IPS-18a (cell line): ENCODE data around the gene MEGF10.

Experiments
- H3K27ac ChIP-seq: one replicate; pipeline ENCODE4 v1.5.1; 2013; ENCODE audit warnings: low read length
- H3K27me3 ChIP-seq: one replicate; pipeline ENCODE4 v1.6.1; 2013; ENCODE audit warnings: mild to moderate bottlenecking, low read length; ENCODE audit not compliant: control insufficient read depth, insufficient read depth
- H3K36me3 ChIP-seq: one replicate; pipeline ENCODE4 v1.6.1; 2013; ENCODE audit warnings: low read depth, low read length; ENCODE audit not compliant: control insufficient read depth
- H3K4me1 ChIP-seq: one replicate; pipeline ENCODE4 v1.6.1; 2013; ENCODE audit warnings: low read depth, low read length; ENCODE audit not compliant: control insufficient read depth
- H3K4me3 ChIP-seq: one replicate; pipeline ENCODE4 v1.5.1; 2013; ENCODE audit warnings: low read length
- H3K9ac ChIP-seq: one replicate; pipeline ENCODE4 v1.6.1; 2013; ENCODE audit warnings: mild to moderate bottlenecking, low read length, moderate library complexity
- H3K9me3 ChIP-seq: one replicate; pipeline ENCODE4 v1.6.1; 2013; ENCODE audit warnings: low read depth, low read length; ENCODE audit not compliant: control insufficient read depth

The MEGF10 gene

DNA sequence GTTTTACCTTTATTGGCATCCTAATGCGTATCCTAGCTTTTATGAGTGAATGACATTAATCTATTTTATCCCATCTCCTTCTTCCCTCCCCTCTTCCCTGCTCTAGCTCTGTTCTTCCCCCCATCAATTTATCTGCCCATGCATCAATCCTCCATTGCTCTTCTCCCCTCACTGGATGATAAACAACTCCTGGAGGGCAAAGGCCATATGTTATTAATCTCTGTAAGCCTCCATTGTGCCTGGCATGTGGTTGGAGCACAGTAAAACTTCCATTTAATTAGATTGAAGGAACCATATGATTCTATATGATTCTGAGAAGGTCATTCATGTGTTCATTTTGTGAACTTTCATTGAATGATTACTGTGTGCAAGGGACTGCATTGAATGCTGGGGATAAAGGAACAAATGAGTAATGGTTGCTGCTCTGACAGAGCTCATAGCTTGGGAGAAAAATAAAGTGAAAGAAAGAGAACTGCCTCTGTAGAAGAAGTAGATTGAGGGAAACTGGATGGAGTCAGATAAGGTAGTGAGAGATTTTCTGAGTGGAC lies 85.0 kb downstream of the MEGF10 start:
- Histone ChIP-seq H3K4me1 (no peaks in the 10 kb centered on the region), H3K27ac (no peak overlapping the region), H3K9me3 (no peaks in the 10 kb centered on the region), H3K9ac (no peak overlapping the region), H3K4me3 (no peak overlapping the region), H3K36me3 (no peaks in the 10 kb centered on the region), H3K27me3 (no peaks in the 10 kb centered on the region)

DNA sequence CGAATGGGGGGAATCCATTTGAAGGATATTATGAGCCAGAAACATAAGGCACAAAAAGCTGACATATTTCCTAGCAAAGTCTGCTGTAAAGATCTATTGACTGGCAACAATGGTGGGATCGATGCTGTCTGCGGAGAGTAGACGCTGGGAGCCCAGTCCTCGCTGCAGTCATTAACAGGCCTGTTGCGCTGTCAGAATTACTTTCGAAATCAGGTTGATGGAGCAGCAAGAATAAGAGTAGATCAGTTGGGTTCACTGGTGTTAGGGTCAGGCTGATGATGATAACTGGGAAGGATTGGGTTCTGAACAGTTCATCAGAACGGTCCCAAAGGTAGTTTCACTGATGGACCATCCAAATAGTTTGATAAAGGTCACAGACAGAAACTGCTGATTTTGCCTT lies 87.1 kb downstream of the MEGF10 start:
- H3K4me1 ChIP-seq: no peaks in the 10 kb centered on the region
- H3K9ac ChIP-seq: no peak overlapping the region
- no peaks in the 10 kb centered on the region for H3K27me3 ChIP-seq
- H3K36me3 ChIP-seq: no peaks in the 10 kb centered on the region
- H3K4me3 ChIP-seq: no peak overlapping the region
- no peak overlapping the region for H3K27ac ChIP-seq
- no peaks in the 10 kb centered on the region for H3K9me3 ChIP-seq

DNA sequence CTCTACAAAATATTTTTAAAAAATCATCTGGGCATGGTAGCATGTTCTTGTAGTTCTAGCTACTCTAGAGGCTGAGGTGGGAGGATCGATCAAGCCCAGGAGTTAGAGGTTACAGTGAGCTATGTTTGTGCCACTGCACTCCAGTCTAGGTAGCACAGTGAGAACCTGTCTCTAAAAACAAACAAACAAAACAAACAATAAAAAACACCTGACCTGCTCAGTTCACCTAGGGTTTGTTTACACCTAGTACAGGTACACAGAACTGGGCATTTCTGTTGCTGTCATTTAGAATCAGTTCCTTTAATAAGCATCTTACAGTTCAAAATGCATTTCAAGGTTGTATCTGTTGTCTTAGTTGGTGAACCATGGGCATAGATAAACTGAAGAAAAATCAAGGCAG lies 95.3 kb downstream of the MEGF10 start:
- Histone ChIP-seq H3K27ac (no peak overlapping the region), H3K36me3 (no peaks in the 10 kb centered on the region), H3K4me1 (no peaks in the 10 kb centered on the region), H3K27me3 (no peaks in the 10 kb centered on the region), H3K9me3 (no peaks in the 10 kb centered on the region), H3K9ac (no peak overlapping the region), H3K4me3 (no peak overlapping the region)

DNA sequence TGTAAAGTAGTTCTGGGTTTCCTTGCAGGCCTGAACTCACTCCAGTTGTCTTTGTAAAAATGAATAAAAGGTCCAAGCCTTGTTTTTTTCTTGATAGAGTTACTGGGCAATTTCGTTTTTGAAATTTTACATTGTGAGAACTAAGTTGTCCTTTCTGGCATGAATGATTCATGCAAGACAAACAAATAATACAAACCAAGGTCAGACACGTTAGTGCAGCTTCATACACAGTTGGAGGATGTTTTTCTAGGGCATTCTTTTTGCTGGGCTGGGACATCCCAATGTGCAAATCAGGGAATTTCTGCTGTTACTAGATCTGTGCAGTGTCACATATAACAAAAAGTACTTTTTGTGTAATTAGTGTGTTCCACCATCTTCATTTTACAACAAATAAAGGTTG lies 96.0 kb downstream of the MEGF10 start:
- Histone ChIP-seq H3K27ac (no peak overlapping the region), H3K4me1 (no peaks in the 10 kb centered on the region), H3K27me3 (no peaks in the 10 kb centered on the region), H3K9me3 (no peaks in the 10 kb centered on the region), H3K36me3 (no peaks in the 10 kb centered on the region), H3K9ac (no peak overlapping the region), H3K4me3 (no peak overlapping the region)

DNA sequence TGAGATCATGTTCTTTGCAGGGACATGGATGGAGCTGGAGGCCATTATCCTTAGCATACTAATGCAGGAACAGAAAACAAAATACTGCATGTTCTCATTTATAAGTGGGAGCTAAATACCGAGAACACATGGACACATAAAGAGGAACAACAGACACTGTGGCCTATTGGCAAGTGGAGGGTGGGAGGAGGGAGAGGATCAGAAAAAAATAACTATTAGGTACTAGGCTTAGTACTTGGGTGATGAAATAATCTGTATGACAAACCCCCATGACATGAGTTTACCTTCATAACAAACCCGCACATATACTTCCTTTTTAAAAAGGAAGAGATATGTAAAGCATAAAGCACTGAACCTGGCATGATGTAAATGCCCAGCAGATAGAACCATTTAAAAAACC lies 99.0 kb downstream of the MEGF10 start:
- Histone ChIP-seq H3K4me1 (no peaks in the 10 kb centered on the region), H3K9ac (no peak overlapping the region), H3K27ac (no peak overlapping the region), H3K27me3 (no peaks in the 10 kb centered on the region), H3K4me3 (no peak overlapping the region), H3K36me3 (no peaks in the 10 kb centered on the region), H3K9me3 (no peaks in the 10 kb centered on the region)

DNA sequence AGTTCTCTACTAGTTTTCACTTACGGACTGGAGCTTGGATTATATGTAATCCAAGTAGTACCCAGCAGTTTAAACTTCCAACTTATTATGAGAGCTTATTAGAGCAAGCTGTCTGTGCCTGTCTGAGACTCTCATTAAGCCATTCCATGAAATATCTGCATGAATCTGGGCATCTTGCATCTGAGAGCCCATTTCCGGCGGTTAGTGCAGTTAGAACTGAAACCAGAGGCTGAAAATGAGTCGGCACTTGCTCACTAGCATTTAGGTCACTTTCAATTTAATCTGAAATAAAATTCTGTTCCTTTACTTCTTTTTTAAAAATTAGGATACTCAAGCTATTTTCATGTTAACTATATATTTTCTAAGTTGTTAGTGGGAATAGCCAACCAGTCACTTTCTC lies 102.2 kb downstream of the MEGF10 start:
- Histone ChIP-seq H3K36me3 (no peaks in the 10 kb centered on the region), H3K9me3 (no peaks in the 10 kb centered on the region), H3K9ac (no peak overlapping the region), H3K27ac (no peak overlapping the region), H3K4me1 (no peaks in the 10 kb centered on the region), H3K27me3 (no peaks in the 10 kb centered on the region), H3K4me3 (no peak overlapping the region)

DNA sequence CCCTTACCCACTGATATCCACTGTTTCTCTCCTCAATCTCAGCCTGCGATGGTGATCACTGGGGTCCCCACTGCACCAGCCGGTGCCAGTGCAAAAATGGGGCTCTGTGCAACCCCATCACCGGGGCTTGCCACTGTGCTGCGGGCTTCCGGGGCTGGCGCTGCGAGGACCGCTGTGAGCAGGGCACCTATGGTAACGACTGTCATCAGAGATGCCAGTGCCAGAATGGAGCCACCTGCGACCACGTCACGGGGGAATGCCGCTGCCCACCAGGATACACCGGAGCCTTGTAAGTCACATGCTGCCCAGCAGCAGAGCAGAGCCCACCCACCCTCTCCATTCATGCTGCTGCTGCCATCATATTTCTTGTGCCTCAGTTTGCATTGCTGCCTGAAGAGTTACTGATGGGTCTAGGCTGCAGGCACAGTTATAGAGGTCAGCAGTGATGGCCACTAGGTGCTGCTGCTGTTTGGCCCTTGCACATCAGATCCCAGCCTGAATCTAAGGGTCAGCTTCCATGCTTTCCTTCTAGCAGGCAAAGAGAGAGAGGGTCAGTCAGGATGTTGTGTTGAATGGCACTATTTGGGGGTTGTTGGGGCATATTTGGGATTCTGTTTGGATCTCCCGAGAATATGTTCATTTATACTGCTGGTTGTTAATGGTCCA lies 106.0 kb downstream of the MEGF10 start:
- Histone ChIP-seq H3K4me1 (no peaks in the 10 kb centered on the region), H3K27ac (no peak overlapping the region), H3K9me3 (no peaks in the 10 kb centered on the region), H3K4me3 (no peak overlapping the region), H3K36me3 (no peaks in the 10 kb centered on the region), H3K27me3 (no peaks in the 10 kb centered on the region), H3K9ac (no peak overlapping the region)

DNA sequence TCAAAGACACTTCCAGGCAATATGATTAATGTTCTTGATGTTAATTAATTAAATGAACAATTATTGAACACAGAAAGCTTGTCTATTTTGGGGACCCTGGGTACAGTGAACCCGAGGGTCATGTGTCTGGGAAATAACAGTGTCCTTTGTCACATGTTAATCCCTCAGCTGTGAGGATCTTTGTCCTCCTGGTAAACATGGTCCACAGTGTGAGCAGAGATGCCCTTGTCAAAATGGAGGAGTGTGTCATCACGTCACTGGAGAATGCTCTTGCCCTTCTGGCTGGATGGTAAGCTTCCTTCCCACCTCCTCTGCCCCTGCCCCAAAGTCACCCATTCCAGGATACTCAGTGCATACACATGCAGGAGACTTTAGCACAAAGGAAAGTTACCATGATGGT lies 107.9 kb downstream of the MEGF10 start:
- Histone ChIP-seq H3K9ac (no peak overlapping the region), H3K4me3 (no peak overlapping the region), H3K4me1 (peaks cover 4% of the 10 kb centered on the region), H3K36me3 (no peaks in the 10 kb centered on the region), H3K27ac (no peak overlapping the region), H3K27me3 (no peaks in the 10 kb centered on the region), H3K9me3 (no peaks in the 10 kb centered on the region)

DNA sequence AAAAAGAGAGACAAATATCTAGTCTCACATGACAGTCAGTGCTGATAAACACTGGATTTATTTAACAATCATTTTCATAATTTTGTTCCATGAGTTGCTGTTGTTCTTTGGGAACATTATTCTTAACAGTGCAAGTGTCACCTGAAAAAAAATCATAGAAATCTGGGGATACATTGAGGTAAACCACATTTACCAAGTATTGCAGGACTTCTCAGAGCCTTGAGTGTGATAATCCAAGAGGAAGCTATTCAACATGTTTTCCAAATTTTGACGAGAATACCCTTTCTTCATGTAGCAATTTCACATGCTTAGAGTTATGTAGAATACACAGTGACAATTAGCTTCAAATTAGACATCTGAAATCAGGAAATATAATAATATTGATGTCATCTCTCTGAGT lies 108.5 kb downstream of the MEGF10 start:
- Histone ChIP-seq H3K9me3 (no peaks in the 10 kb centered on the region), H3K27me3 (no peaks in the 10 kb centered on the region), H3K36me3 (no peaks in the 10 kb centered on the region), H3K9ac (no peak overlapping the region), H3K27ac (no peak overlapping the region), H3K4me3 (no peak overlapping the region), H3K4me1 (peaks cover 4% of the 10 kb centered on the region)

DNA sequence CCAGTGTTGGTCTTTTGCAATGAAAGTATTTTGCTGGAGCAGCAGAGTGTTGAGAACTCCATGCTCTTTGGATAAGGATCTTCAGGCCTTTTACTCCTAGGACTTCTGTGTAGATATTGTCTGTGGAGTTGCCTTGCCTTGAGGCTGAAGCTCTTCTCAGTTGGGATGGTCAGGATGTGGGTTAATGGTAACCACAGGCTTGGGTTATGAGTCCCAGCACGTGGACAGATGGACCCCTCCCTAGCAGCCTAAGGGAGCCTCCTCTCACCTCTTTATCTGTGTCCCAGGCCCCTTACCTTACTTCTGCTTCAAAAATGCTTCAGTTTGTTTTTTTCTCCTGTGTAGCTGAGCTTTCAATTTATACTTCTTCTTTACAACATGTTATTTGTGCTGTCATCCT lies 109.9 kb downstream of the MEGF10 start:
- no peaks in the 10 kb centered on the region for H3K9me3 ChIP-seq
- H3K4me1 ChIP-seq: peaks cover 7% of the 10 kb centered on the region
- no peaks in the 10 kb centered on the region for H3K36me3 ChIP-seq
- no peak overlapping the region for H3K9ac ChIP-seq
- H3K27me3 ChIP-seq: no peaks in the 10 kb centered on the region
- no peak overlapping the region for H3K4me3 ChIP-seq
- no peak overlapping the region for H3K27ac ChIP-seq

DNA sequence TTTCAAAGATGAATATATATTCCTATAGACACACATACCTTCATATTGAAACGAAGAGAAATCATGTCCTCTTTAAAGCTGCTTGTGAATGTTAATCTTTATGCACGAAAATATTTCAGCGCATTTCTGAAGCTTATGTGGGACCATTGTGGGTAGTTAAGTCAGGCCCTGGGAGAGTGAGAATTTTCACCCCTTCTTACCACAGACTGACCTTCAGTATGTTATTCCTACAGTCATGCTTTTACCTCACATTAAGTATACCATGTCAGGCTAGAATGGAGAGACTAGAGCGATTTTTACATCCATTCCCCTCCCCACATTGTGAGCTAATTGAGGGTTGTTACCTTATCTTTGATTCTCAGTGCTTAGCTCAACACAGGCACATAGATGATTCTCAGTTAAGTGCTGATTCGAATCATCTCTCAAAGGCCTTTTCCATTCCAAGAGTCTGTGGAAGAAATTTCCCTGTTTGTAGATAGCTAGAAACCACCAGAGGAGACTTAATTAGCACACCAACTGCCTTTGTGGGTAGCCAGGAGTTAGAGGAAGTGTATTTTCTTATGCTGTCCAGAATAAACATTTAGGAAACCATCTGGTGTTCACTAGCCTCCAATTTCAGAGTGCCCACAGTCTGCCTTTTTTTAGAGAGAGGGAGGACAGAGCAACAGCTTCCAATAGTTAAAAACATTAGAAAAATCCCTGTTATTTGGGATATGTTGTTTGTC lies 110.5 kb downstream of the MEGF10 start:
- Histone ChIP-seq H3K4me1 (peaks cover 13% of the 10 kb centered on the region), H3K9me3 (no peaks in the 10 kb centered on the region), H3K27me3 (no peaks in the 10 kb centered on the region), H3K9ac (no peak overlapping the region), H3K4me3 (no peak overlapping the region), H3K36me3 (no peaks in the 10 kb centered on the region), H3K27ac (no peak overlapping the region)

DNA sequence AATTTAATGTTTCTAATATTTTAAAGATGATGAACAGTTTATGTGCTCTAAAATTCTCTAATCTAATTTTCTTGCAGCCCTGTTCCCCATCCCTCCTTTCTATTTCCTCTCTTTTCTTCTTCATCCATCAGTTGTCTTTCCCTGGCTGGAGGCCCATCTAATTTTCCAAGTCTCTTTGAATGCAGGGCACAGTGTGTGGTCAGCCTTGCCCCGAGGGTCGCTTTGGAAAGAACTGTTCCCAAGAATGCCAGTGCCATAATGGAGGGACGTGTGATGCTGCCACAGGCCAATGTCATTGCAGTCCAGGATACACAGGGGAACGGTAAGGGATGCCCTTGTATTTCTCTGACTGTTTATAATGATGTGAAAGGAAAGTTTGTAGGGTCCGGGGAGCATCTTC lies 111.8 kb downstream of the MEGF10 start:
- no peaks in the 10 kb centered on the region for H3K9me3 ChIP-seq
- H3K36me3 ChIP-seq: no peaks in the 10 kb centered on the region
- no peak overlapping the region for H3K4me3 ChIP-seq
- H3K4me1 ChIP-seq: peaks cover 25% of the 10 kb centered on the region
- H3K9ac ChIP-seq: no peak overlapping the region
- H3K27ac ChIP-seq: no peak overlapping the region
- no peaks in the 10 kb centered on the region for H3K27me3 ChIP-seq
